SKM-1 (cell line): ENCODE results near the gene KBTBD12.
"Not testable (repeated sequence)": the region's sequence is repeated elsewhere in the genome, so short reads cannot be mapped to it uniquely, and the experiment has no call there.

Experiments
- DNase-seq: peaks from one replicate; lab custom pipeline; 2025; ENCODE audit not compliant: unreplicated experiment; lab: John Stamatoyannopoulos, UW

Gene KBTBD12

GRCh38 chr3:127915115-127915936 is at the start of gene KBTBD12:
Gene KBTBD12, plus strand, starts transcription at chr3:127915232. Its CDS starts 7,830 bp downstream, at chr3:127923062.
- DNase-seq: no peak

- no peak for DNase-seq
Observed at GRCh38 chr3:127865941-127866340, 49.1 kb upstream of the KBTBD12 start.

GRCh38 chr3:127867412-127867811 is 47.6 kb upstream of the KBTBD12 start:
- DNase-seq: no peak

GRCh38 chr3:127867986-127868385 is 47.0 kb upstream of the KBTBD12 start:
- DNase-seq: no peak

GRCh38 chr3:127870156-127870555 is 44.9 kb upstream of the KBTBD12 start:
- no peak for DNase-seq

GRCh38 chr3:127874097-127874496 is 40.9 kb upstream of the KBTBD12 start:
- not testable (repeated sequence) for DNase-seq

GRCh38 chr3:127881586-127881985 is 33.4 kb upstream of the KBTBD12 start:
- no peak for DNase-seq

GRCh38 chr3:127884041-127884440 is 31.0 kb upstream of the KBTBD12 start:
- DNase-seq: no peak

- DNase-seq: no peak
Observed at GRCh38 chr3:127886231-127886955, 28.6 kb upstream of the KBTBD12 start.

GRCh38 chr3:127886956-127887231 is 28.1 kb upstream of the KBTBD12 start:
- no peak for DNase-seq

GRCh38 chr3:127887321-127887720 is 27.7 kb upstream of the KBTBD12 start:
- no peak for DNase-seq

GRCh38 chr3:127888156-127888555 is 26.9 kb upstream of the KBTBD12 start:
- DNase-seq: no peak

GRCh38 chr3:127888564-127889107 is 26.4 kb upstream of the KBTBD12 start:
- DNase-seq: no peak

- no peak for DNase-seq
Observed at GRCh38 chr3:127889461-127889863, 25.6 kb upstream of the KBTBD12 start.

GRCh38 chr3:127889976-127890650 is 24.9 kb upstream of the KBTBD12 start:
- DNase-seq: no peak

- not testable (repeated sequence) for DNase-seq
Observed at GRCh38 chr3:127890651-127891290, 24.3 kb upstream of the KBTBD12 start.

- no peak for DNase-seq
Observed at GRCh38 chr3:127894481-127894880, 20.6 kb upstream of the KBTBD12 start.

- DNase-seq: no peak
Observed at GRCh38 chr3:127899200-127899599, 15.8 kb upstream of the KBTBD12 start.

GRCh38 chr3:127899766-127900165 is 15.3 kb upstream of the KBTBD12 start:
- no peak for DNase-seq

- DNase-seq: no peak
Observed at GRCh38 chr3:127900536-127900935, 14.5 kb upstream of the KBTBD12 start.

- no peak for DNase-seq
Observed at GRCh38 chr3:127902486-127902885, 12.5 kb upstream of the KBTBD12 start.
